Kidney (tissue), 14 donors: Measurements from ENCODE around the gene CD2AP. TPM values are rescaled to one million over a fixed set of nuclear protein-coding genes. Genes with fewer than 3 reads are reported as not detected.
"Not testable (repeated sequence)": the region's sequence is repeated elsewhere in the genome, so short reads cannot be mapped to it uniquely, and the experiment has no call there.

ENCODE experiments used
- DNase-seq, 5 donors: peaks; one replicate each; pipeline ENCODE4 v3.0.0-alpha.2; 2013 to 2020
- FAIRE-seq: peaks from 2 replicates; lab custom pipeline; 2012; peaks lifted over from hg19 to GRCh38; lab: Jason Lieb, UNC
- H3K27ac ChIP-seq, 2 donors: one replicate each; pipeline ENCODE4 v1.7.0; 2013; ENCODE audit warnings: low read depth in 2 of 2, low read length in 2 of 2, inconsistent platforms in 1 of 2
- H3K27me3 ChIP-seq: one replicate; pipeline ENCODE4 v1.7.1; 2013; ENCODE audit warnings: low read length, inconsistent platforms; ENCODE audit not compliant: control insufficient read depth, insufficient read depth
- H3K36me3 ChIP-seq, 3 donors: one replicate each; pipeline versions ENCODE4 v1.7.0 to v1.7.1; 2013; ENCODE audit warnings: low read length in 3 of 3, control low read depth in 1 of 3, inconsistent platforms in 1 of 3; ENCODE audit not compliant: insufficient read depth in 3 of 3, control insufficient read depth in 2 of 3
- H3K4me1 ChIP-seq, 3 donors: one replicate each; pipeline versions ENCODE4 v1.7.0 to v1.7.1; 2013; ENCODE audit warnings: low read length in 3 of 3, inconsistent platforms in 1 of 3, low read depth in 1 of 3; ENCODE audit not compliant: control insufficient read depth in 2 of 3, insufficient read depth in 2 of 3
- H3K4me3 ChIP-seq, 3 donors: one replicate each; pipeline versions ENCODE4 v1.7.0 to v1.8.1; 2013; ENCODE audit warnings: low read length in 3 of 3, control low read depth in 1 of 3, inconsistent platforms in 1 of 3
- H3K9ac ChIP-seq, 3 donors: one replicate each; pipeline versions ENCODE4 v1.7.0 to v1.7.1; 2013; ENCODE audit warnings: low read length in 3 of 3, control low read depth in 1 of 3, inconsistent platforms in 1 of 3
- H3K9me3 ChIP-seq, 3 donors: one replicate each; pipeline versions ENCODE4 v1.7.0 to v1.7.1; 2013; ENCODE audit warnings: low read length in 3 of 3, control low read depth in 1 of 3, inconsistent platforms in 1 of 3; ENCODE audit not compliant: control insufficient read depth in 2 of 3, insufficient read depth in 1 of 3
- intact Hi-C: fragments of 100-400 bp; cut with DNase I; formaldehyde crosslinking; loops from one replicate; pipeline ENCODE4 v1.11.1; 2022
- polyA plus RNA-seq: library from polyadenylated mRNA; stranded (reverse); fragments of 350-450 nt; fragmentation: Illumina TruSeq; extraction: RNeasy Lipid Tissue Mini Kit (QIAGEN cat#74804); gene quantifications from one replicate; pipeline ENCODE4 v1.2.3, GENCODE V29; 2014; ENCODE audit warnings: low read depth, low replicate concordance; ENCODE audit not compliant: insufficient read depth
- total RNA-seq: library from RNA; stranded (reverse); fragmentation: NEBNext Ultra II Directional; extraction: Animal tissue kit (Norgen Biotek cat#: 25700); gene quantifications from one replicate; pipeline ENCODE4 v1.2.1, GENCODE V29; 2021
- TF ChIP-seq, protein P1 (sequence below): IDR thresholded peaks from 3 replicates; pipeline ENCODE4 v1.5.1; 2012; ENCODE audit warnings: mild to moderate bottlenecking, moderate library complexity, borderline replicate concordance; ENCODE audit not compliant: insufficient read depth; ENCODE audit errors: extremely low read depth
- donor health status: control.
- donor health status: control.
- donor health status: control.
- donor health status: control.
- donor health status: control.
- donor health status: DM: yes; HTN: yes; CAD: no.
- donor health status: Normal renal cell carcinoma (clear cell type).

CD2AP gene
- total and polyA plus RNA-seq, 2 donors from 2014 or later: 19.5 to 87.6 TPM

DNA sequence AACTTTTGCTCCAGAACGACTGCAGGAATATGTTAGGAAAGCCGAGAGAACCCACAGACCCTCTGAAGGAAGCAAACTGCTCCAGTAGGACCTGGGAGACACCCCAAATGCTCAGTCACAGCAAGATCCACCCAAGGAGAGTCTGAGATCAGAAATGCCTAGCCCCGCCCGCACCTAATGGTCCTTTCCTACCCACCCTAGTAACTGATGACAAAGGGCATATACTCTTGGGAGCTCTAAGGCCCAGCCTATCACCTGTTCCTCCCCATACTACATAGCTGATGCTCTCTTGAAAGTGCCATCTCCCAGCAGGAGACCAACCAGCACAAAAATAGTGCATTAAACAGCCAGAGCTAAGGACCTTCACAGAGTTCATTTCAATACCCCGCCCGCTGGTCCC lies 67.6 kb downstream of the CD2AP start:
- Histone ChIP-seq H3K9me3 (no peaks in the 10 kb centered on the region), H3K36me3 (peaks cover 0 to 10% (median 2%) of the 10 kb centered on the region in 3 donors), H3K4me1 (no peaks in the 10 kb centered on the region), H3K9ac (no peak overlapping the region), H3K4me3 (no peak overlapping the region), H3K27ac (no peak overlapping the region), H3K27me3 (no peaks in the 10 kb centered on the region)
- TF ChIP-seq, protein P1, sequence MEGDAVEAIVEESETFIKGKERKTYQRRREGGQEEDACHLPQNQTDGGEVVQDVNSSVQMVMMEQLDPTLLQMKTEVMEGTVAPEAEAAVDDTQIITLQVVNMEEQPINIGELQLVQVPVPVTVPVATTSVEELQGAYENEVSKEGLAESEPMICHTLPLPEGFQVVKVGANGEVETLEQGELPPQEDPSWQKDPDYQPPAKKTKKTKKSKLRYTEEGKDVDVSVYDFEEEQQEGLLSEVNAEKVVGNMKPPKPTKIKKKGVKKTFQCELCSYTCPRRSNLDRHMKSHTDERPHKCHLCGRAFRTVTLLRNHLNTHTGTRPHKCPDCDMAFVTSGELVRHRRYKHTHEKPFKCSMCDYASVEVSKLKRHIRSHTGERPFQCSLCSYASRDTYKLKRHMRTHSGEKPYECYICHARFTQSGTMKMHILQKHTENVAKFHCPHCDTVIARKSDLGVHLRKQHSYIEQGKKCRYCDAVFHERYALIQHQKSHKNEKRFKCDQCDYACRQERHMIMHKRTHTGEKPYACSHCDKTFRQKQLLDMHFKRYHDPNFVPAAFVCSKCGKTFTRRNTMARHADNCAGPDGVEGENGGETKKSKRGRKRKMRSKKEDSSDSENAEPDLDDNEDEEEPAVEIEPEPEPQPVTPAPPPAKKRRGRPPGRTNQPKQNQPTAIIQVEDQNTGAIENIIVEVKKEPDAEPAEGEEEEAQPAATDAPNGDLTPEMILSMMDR: no peak
- no peak for DNase-seq
- no peak for FAIRE-seq
- intact Hi-C loops: no loop called here

DNA sequence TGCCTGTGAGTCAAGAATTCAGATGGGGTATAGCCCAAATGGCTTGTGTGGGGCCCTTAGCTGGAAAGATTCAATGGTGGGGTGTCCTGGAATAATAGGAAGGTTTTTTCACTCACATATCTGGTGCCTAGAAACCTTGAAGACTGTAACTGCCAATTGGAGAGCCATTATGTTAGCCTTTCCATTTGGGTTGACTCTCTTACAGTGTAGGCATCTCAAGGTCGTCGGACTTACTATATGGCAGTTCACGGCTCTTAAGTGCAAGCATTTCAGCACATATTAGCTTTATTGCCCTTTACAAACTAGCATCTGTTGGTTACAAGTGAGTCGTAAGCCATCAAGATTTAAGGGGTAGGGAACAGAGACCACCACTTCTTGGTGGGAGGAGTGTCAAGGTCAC lies 74.1 kb downstream of the CD2AP start:
- no peak overlapping the region for H3K4me3 ChIP-seq
- no peaks in the 10 kb centered on the region for H3K4me1 ChIP-seq
- TF ChIP-seq, protein P1: no peak
- intact Hi-C loops: no loop called here
- DNase-seq: no peak
- no peak overlapping the region for H3K27ac ChIP-seq
- no peak for FAIRE-seq
- no peaks in the 10 kb centered on the region for H3K9me3 ChIP-seq
- H3K36me3 ChIP-seq: peaks cover 0 to 2% (median 2%) of the 10 kb centered on the region in 3 donors
- no peak overlapping the region for H3K9ac ChIP-seq
- H3K27me3 ChIP-seq: no peaks in the 10 kb centered on the region

DNA sequence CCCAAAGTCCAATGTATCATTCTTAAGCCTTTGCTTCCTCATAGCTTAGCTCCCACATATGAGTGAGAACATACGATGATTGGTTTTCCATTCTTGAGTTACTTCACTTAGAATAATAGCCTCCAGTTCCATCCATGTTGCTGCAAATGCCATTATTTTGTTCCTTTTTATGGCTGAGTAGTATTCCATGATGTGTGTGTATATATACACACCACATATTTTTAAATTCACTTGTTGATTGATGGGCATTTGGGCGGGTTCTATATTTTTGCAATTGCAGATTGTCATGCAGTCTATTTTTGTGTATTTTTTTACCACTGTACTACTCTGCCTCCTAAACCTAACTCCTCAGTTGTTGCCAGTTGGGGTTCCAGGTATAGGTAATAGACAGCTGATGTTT lies 74.7 kb downstream of the CD2AP start:
- no peak for FAIRE-seq

DNA sequence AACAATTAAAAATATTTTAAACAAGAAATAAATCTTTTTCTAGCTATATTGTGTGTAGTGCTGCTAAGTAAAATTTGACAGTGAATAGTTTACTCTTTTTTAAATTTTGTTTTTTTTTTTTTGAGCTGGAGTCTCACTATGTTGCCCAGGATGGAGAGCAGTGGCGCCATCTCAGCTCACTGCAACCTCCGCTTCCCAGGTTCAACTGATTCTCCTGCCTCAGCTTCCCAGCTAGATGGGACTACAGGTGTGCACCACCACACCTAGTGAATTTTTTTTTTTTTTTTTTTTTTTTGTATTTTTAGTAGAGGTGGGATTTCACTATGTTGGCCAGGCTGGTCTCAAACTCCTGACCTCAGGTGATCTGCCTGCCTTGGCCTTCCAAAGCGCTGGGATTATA lies 75.7 kb downstream of the CD2AP start:
- DNase-seq, FAIRE-seq, H3K9ac ChIP-seq, H3K9me3 ChIP-seq, intact Hi-C loops, H3K4me1 ChIP-seq, H3K27ac ChIP-seq, H3K4me3 ChIP-seq, H3K36me3 ChIP-seq, H3K27me3 ChIP-seq: not testable (repeated sequence)

More for the DNA sequence above, 74.7 kb downstream of the CD2AP start:
- peaks cover 0 to 2% (median 0%) of the 10 kb centered on the region in 3 donors for H3K36me3 ChIP-seq
- no peaks in the 10 kb centered on the region for H3K4me1 ChIP-seq
- no peak for DNase-seq
- H3K9ac ChIP-seq: no peak overlapping the region
- no peaks in the 10 kb centered on the region for H3K9me3 ChIP-seq
- H3K27me3 ChIP-seq: no peaks in the 10 kb centered on the region
- H3K4me3 ChIP-seq: no peak overlapping the region
- no peak overlapping the region for H3K27ac ChIP-seq
- TF ChIP-seq, protein P1: no peak
- intact Hi-C loops: no loop called here

DNA sequence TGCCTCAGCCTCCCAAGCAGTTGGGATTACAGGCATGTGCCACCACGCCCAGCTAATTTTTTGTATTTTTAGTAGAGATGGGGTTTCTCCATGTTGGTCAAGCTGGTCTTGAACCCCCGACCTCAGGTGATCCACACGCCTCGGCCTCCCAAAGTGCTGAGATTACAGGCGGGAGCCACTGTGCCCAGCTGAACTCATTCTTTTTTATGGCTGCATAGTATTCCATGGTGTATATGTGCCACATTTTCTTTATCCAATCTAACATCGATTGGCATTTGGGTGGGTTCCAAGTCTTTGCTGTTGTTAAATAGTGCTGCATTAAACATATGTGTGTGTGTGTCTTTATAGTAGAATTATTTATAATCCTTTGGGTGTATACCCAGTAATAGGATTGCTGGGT lies 78.9 kb downstream of the CD2AP start:
- intact Hi-C loops, H3K4me1 ChIP-seq, H3K36me3 ChIP-seq, H3K9ac ChIP-seq, DNase-seq, FAIRE-seq, H3K4me3 ChIP-seq, H3K27me3 ChIP-seq, H3K9me3 ChIP-seq, H3K27ac ChIP-seq: not testable (repeated sequence)
